HEK293 (cell line): ENCODE results near the gene APRT.
A peak's percentile ranks its signal among the peaks of the same experiment; 100 is the strongest.

Source experiments
- CTCF ChIA-PET: fragments of 350-600 bp; formaldehyde crosslinking; extraction: SDS; loops from one replicate; lab custom pipeline; 2021; ENCODE audit warnings: antibody characterized with exemption; lab: Yijun Ruan, JAX
- POLR2A ChIA-PET: fragments of 300-600 bp; formaldehyde crosslinking; extraction: SDS; loops from one replicate; lab custom pipeline; 2020; ENCODE audit warnings: antibody characterized with exemption, inconsistent platforms; lab: Yijun Ruan, JAX
- H3K27ac ChIP-seq: fragments of 200-500 bp; sonication (Bioruptor generic); 2 replicates; pipeline ENCODE4 v1.5.1; 2014; ENCODE audit warnings: low read depth, low read length, control low read depth, inconsistent platforms; ENCODE audit errors: extremely low read depth
- H3K36me3 ChIP-seq, 2 experiments: fragments of 200-500 bp in 1 of 2; sonication (Bioruptor generic) in 1 of 2; 1 replicate in 1 of 2; 2 replicates in 1 of 2; pipeline ENCODE4 v1.5.1; 2014 to 2017; ENCODE audit warnings: inconsistent platforms in 2 of 2, low read length in 2 of 2; ENCODE audit not compliant: control insufficient read depth in 2 of 2, insufficient read depth in 1 of 2
- H3K4me1 ChIP-seq: fragments of 200-500 bp; sonication (Bioruptor generic); 2 replicates; pipeline ENCODE4 v1.5.1; 2014; ENCODE audit warnings: mild to moderate bottlenecking, low read length, inconsistent platforms; ENCODE audit not compliant: control insufficient read depth, insufficient read depth
- H3K4me3 ChIP-seq: 2 replicates; pipeline ENCODE4 v1.5.1; 2011; ENCODE audit warnings: low read depth, mild to moderate bottlenecking, control low read depth, low read length, moderate library complexity
- H3K9me3 ChIP-seq: fragments of 200-500 bp; sonication (Bioruptor generic); 2 replicates; pipeline ENCODE4 v1.5.1; 2014; ENCODE audit warnings: low read depth, low read length, inconsistent platforms; ENCODE audit not compliant: control insufficient read depth, insufficient read depth
- GLI2 ChIP-seq: fragments of 450-650 bp; formaldehyde crosslinking; IDR thresholded peaks from 2 replicates; pipeline ENCODE4; 2017; ENCODE audit warnings: missing biosample characterization, missing genetic modification characterization, low read depth, borderline replicate concordance
- HOXC10 ChIP-seq: sonication (generic); formaldehyde crosslinking; IDR thresholded peaks from 2 replicates; pipeline ENCODE4 v1.8.1; 2023; ENCODE audit warnings: mild to moderate bottlenecking, missing genetic modification reagents
- IKZF3 ChIP-seq: fragments of 450-650 bp; IDR thresholded peaks from 2 replicates; pipeline ENCODE4 v1.5.0; 2018; ENCODE audit warnings: missing biosample characterization, mild to moderate bottlenecking, missing genetic modification characterization, moderate library complexity
- MZF1 ChIP-seq: fragments of 450-650 bp; formaldehyde crosslinking; IDR thresholded peaks from 2 replicates; pipeline ENCODE4 v1.5.1; 2017; ENCODE audit warnings: missing biosample characterization, missing genetic modification characterization, borderline replicate concordance
- PRDM1 ChIP-seq: fragments of 450-650 bp; formaldehyde crosslinking; IDR thresholded peaks from 2 replicates; pipeline ENCODE4; 2016; ENCODE audit warnings: missing biosample characterization, missing genetic modification characterization
- SCRT2 ChIP-seq: fragments of 450-650 bp; formaldehyde crosslinking; IDR thresholded peaks from 2 replicates; pipeline ENCODE4 v1.5.1; 2016; ENCODE audit warnings: missing biosample characterization, missing genetic modification characterization
- SP2 ChIP-seq: fragments of 450-650 bp; formaldehyde crosslinking; IDR thresholded peaks from 2 replicates; pipeline ENCODE4 v1.5.1; 2016; ENCODE audit warnings: missing biosample characterization, missing genetic modification characterization
- SP3 ChIP-seq: fragments of 450-650 bp; formaldehyde crosslinking; IDR thresholded peaks from 2 replicates; pipeline ENCODE4 v1.5.1; 2016; ENCODE audit warnings: missing biosample characterization, missing genetic modification characterization
- ZBTB20 ChIP-seq: fragments of 450-650 bp; formaldehyde crosslinking; IDR thresholded peaks from 2 replicates; pipeline ENCODE4 v1.5.1; 2016; ENCODE audit warnings: missing biosample characterization, missing genetic modification characterization
- ZBTB26 ChIP-seq: fragments of 450-650 bp; formaldehyde crosslinking; optimal IDR thresholded peaks from 2 replicates; pipeline ENCODE3; 2016; ENCODE audit warnings: missing biosample characterization, mild to moderate bottlenecking, missing genetic modification characterization
- ZBTB6 ChIP-seq: fragments of 450-650 bp; formaldehyde crosslinking; IDR thresholded peaks from 2 replicates; pipeline ENCODE4 v1.5.1; 2017; ENCODE audit warnings: missing biosample characterization, missing genetic modification characterization
- ZBTB8A ChIP-seq: fragments of 450-650 bp; formaldehyde crosslinking; IDR thresholded peaks from 2 replicates; pipeline ENCODE4 v1.5.1; 2016; ENCODE audit warnings: missing biosample characterization, missing genetic modification characterization
- ZNF112 ChIP-seq: fragments of 450-650 bp; formaldehyde crosslinking; IDR thresholded peaks from 2 replicates; pipeline ENCODE4 v1.5.0; 2017; ENCODE audit warnings: missing biosample characterization, missing genetic modification characterization
- ZNF121 ChIP-seq: fragments of 450-650 bp; formaldehyde crosslinking; IDR thresholded peaks from 2 replicates; pipeline ENCODE4 v1.5.1; 2016; ENCODE audit warnings: missing biosample characterization, missing genetic modification characterization
- ZNF174 ChIP-seq: fragments of 450-650 bp; formaldehyde crosslinking; IDR thresholded peaks from 2 replicates; pipeline ENCODE4 v1.5.0; 2017; ENCODE audit warnings: missing biosample characterization, mild to moderate bottlenecking, missing genetic modification characterization
- ZNF23 ChIP-seq: fragments of 450-650 bp; formaldehyde crosslinking; IDR thresholded peaks from 2 replicates; pipeline ENCODE4 v1.5.1; 2016; ENCODE audit warnings: missing biosample characterization, missing genetic modification characterization, borderline replicate concordance
- ZNF266 ChIP-seq: fragments of 450-650 bp; formaldehyde crosslinking; IDR thresholded peaks from 2 replicates; pipeline ENCODE4 v1.5.1; 2016; ENCODE audit warnings: missing biosample characterization, missing genetic modification characterization, low read depth
- ZNF324 ChIP-seq: fragments of 450-650 bp; formaldehyde crosslinking; IDR thresholded peaks from 2 replicates; pipeline ENCODE4 v1.5.1; 2016; ENCODE audit warnings: missing biosample characterization, missing genetic modification characterization
- ZNF354C ChIP-seq: fragments of 450-650 bp; formaldehyde crosslinking; IDR thresholded peaks from 2 replicates; pipeline ENCODE4 v1.5.1; 2016; ENCODE audit warnings: missing biosample characterization, missing genetic modification characterization, low read depth, borderline replicate concordance
- ZNF366 ChIP-seq: fragments of 450-650 bp; formaldehyde crosslinking; conservative IDR thresholded peaks from 2 replicates; pipeline ENCODE4 v1.5.1; 2016; ENCODE audit warnings: missing biosample characterization, missing genetic modification characterization
- ZNF394 ChIP-seq: fragments of 450-650 bp; formaldehyde crosslinking; IDR thresholded peaks from 2 replicates; pipeline ENCODE4 v1.5.1; 2016; ENCODE audit warnings: missing biosample characterization, missing genetic modification characterization, mild to moderate bottlenecking, moderate library complexity, borderline replicate concordance
- ZNF404 ChIP-seq: fragments of 450-650 bp; formaldehyde crosslinking; IDR thresholded peaks from 2 replicates; pipeline ENCODE4 v1.5.1; 2017; ENCODE audit warnings: missing biosample characterization, missing genetic modification characterization
- ZNF423 ChIP-seq: fragments of 450-650 bp; formaldehyde crosslinking; IDR thresholded peaks from 2 replicates; pipeline ENCODE4 v1.5.1; 2016; ENCODE audit warnings: missing biosample characterization, missing genetic modification characterization
- ZNF473 ChIP-seq: fragments of 450-650 bp; formaldehyde crosslinking; IDR thresholded peaks from 2 replicates; pipeline ENCODE4 v1.5.1; 2017; ENCODE audit warnings: missing biosample characterization, missing genetic modification characterization
- ZNF549 ChIP-seq: fragments of 450-650 bp; IDR thresholded peaks from 2 replicates; pipeline ENCODE4 v1.5.1; 2018; ENCODE audit warnings: missing biosample characterization, missing genetic modification characterization, mild to moderate bottlenecking, inconsistent platforms, moderate library complexity
- ZNF596 ChIP-seq: fragments of 450-650 bp; IDR thresholded peaks from 2 replicates; pipeline ENCODE4 v1.5.0; 2018; ENCODE audit warnings: missing biosample characterization, mild to moderate bottlenecking, missing genetic modification characterization, moderate library complexity
- ZNF658 ChIP-seq: fragments of 450-650 bp; formaldehyde crosslinking; IDR thresholded peaks from 2 replicates; pipeline ENCODE4; 2016; ENCODE audit warnings: missing biosample characterization, missing genetic modification characterization
- ZNF701 ChIP-seq: fragments of 450-650 bp; formaldehyde crosslinking; IDR thresholded peaks from 2 replicates; pipeline ENCODE4 v1.5.1; 2016; ENCODE audit warnings: missing biosample characterization, missing genetic modification characterization
- TF ChIP-seq, protein P1 (sequence below): fragments of 450-650 bp; IDR thresholded peaks from 2 replicates; pipeline ENCODE4 v1.5.1; 2018; ENCODE audit warnings: missing biosample characterization, missing genetic modification characterization
- TF ChIP-seq, protein P2 (sequence below): fragments of 450-650 bp; formaldehyde crosslinking; IDR thresholded peaks from 2 replicates; pipeline ENCODE4 v1.5.1; 2017; ENCODE audit warnings: missing biosample characterization, missing genetic modification characterization

Gene APRT

DNA sequence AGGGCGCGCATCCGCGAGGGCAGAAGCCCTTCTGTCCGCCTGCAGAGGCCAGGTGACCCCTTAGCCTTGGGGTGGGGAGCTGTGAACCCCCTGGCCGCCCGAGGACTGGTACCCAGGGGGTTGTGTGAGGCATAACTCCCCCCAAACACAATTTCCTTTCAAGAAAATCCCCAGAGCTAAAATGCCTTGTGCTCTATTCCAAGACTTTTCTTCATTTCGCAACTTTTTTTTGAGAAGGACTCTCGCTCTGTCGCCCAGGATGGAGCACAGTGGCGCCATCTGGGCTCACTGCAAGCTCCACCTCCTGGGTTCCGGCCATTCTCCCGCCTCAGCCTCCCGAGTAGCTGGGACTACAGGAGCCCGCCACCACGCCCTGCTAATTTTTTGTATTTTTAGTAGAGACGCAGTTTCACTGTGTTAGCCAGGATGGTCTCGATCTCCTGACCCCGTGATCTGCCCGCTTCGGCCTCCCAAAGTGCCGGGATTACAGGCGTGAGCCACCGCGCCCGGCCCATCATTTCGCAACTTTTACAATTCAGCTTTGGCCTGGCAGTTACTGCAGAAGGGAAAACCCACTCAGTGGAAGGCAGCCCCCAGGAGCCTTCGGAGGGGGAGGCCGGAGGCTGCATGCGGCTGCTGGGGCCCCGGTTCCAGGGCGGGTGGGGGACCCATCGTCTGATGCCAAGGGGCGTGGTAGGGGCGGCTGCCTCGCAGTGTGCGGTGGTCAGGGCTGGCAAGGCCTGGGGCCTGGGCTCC lies 963 bp upstream of the APRT start (continued):
- TF ChIP-seq ZBTB26 (tag by site-specific recombination) (no peak), ZNF473 (no peak), PRDM1 (tag by site-specific recombination) (peak; percentile 9; the same call in 1 of the 2 replicates), SP3 (no peak), ZBTB6 (tag by site-specific recombination) (peak; percentile 70; the same call in 1 of the 2 replicates), SP2 (tag by site-specific recombination) (peak; percentile 31), ZBTB20 (tag by site-specific recombination) (peak; percentile 8; the same call in 1 of the 2 replicates)

DNA sequence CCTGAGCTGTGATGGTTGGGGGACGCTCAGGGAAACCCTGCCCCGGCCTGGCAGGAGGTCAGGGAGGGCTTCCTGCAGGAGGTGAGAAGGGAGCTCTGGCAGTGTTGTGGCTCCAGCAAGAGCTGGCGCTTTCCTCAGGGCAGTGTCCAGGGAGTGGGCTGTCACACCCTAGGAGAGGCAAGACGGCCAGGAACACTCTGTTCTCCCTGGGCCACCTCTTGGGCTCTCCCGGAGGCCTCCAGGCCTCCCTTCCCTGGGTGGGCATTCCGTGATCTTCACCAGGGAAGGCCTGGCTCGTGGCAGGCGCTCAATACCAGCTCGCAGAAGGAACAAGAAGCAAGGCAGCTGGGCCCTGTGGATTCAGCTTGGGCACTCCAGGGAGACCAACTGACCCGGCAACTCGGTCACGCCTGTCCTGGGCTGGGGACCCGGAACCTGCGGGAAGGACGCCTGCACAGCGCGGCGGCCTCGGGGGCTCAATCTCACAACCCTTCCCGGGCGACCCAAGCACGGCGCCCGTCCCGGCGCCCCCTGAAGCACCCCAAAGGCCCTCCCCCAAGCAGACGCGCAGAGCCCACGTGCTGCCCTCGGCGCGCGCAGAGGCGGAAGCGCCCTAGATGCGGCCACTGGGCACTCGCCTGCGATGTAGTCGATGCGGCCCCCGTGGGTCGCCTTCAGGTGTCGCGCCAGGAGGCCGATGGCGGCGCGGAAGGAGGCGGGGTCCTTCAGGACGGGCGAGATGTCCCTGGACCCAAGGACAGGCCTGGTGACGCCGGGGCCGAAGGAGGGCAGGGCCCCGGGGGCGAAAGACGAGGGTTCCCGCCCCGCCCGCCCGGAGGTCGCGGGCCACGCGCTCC lies 588 bp downstream of the APRT start:
- ChIA-PET POLR2A (interaction anchor here (0.6 to 5.2 kb wide), 14 partner anchors 11 to 360 kb away, joined by 3 to 33 read pairs (median 5); partner anchors contain the start of genes CDH15, GALNS and TRAPPC2L), CTCF (interaction anchor here (0.8 to 3.3 kb wide), 3 partner anchors 46 to 74 kb away, joined by 3 to 25 read pairs (median 8); no protein-coding TSS in a partner anchor)
- peaks cover 3% of the 10 kb centered on the region; the same call in 1 of the 2 replicates for H3K4me1 ChIP-seq
- peaks cover 0 to 50% of the 10 kb centered on the region in 2 experiments; a peak in 1 of 3 replicates for H3K36me3 ChIP-seq
- H3K27ac ChIP-seq = peak overlapping the region; percentile 87
- H3K4me3 ChIP-seq = peak overlapping the region; percentile 66
- H3K9me3 ChIP-seq = no peaks in the 10 kb centered on the region
- TF ChIP-seq ZNF112 (tag by site-specific recombination) = no peak
- peak; percentile 91 for TF ChIP-seq ZBTB8A (tag by site-specific recombination)
- TF ChIP-seq ZNF394 (tag by site-specific recombination) = 0 out of 2 replicates have a peak, but pooled peaks have one; percentile 10
- TF ChIP-seq ZNF404 (tag by site-specific recombination) = no peak
- no peak for TF ChIP-seq MZF1 (tag by site-specific recombination)
- TF ChIP-seq GLI2 (tag by site-specific recombination) = no peak
- TF ChIP-seq ZNF266 (tag by site-specific recombination) = no peak
- TF ChIP-seq ZNF324 (tag by site-specific recombination) = 0 out of 2 replicates have a peak, but pooled peaks have one; percentile 40
- no peak for TF ChIP-seq ZNF596 (tag by site-specific recombination)
- TF ChIP-seq ZNF354C = no peak
- no peak for TF ChIP-seq ZNF701
- TF ChIP-seq ZNF174 (tag by site-specific recombination) = no peak
- 0 out of 2 replicates have a peak, but pooled peaks have one; percentile 33 for TF ChIP-seq HOXC10 (CRISPR knock-in tag)
- TF ChIP-seq ZNF121 (tag by site-specific recombination) = no peak
- TF ChIP-seq SCRT2 (tag by site-specific recombination) = no peak
- TF ChIP-seq ZNF549 (tag by site-specific recombination) = no peak
- peak; percentile 5; the same call in 1 of the 2 replicates for TF ChIP-seq ZNF23 (tag by site-specific recombination)
- TF ChIP-seq, protein P1, sequence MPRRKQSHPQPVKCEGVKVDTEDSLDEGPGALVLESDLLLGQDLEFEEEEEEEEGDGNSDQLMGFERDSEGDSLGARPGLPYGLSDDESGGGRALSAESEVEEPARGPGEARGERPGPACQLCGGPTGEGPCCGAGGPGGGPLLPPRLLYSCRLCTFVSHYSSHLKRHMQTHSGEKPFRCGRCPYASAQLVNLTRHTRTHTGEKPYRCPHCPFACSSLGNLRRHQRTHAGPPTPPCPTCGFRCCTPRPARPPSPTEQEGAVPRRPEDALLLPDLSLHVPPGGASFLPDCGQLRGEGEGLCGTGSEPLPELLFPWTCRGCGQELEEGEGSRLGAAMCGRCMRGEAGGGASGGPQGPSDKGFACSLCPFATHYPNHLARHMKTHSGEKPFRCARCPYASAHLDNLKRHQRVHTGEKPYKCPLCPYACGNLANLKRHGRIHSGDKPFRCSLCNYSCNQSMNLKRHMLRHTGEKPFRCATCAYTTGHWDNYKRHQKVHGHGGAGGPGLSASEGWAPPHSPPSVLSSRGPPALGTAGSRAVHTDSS (tag by site-specific recombination) = no peak
- no peak for TF ChIP-seq ZNF658 (tag by site-specific recombination)
- TF ChIP-seq IKZF3 (tag by site-specific recombination) = peak; percentile 78
- no peak for TF ChIP-seq ZNF423 (tag by site-specific recombination)
- TF ChIP-seq, protein P2, sequence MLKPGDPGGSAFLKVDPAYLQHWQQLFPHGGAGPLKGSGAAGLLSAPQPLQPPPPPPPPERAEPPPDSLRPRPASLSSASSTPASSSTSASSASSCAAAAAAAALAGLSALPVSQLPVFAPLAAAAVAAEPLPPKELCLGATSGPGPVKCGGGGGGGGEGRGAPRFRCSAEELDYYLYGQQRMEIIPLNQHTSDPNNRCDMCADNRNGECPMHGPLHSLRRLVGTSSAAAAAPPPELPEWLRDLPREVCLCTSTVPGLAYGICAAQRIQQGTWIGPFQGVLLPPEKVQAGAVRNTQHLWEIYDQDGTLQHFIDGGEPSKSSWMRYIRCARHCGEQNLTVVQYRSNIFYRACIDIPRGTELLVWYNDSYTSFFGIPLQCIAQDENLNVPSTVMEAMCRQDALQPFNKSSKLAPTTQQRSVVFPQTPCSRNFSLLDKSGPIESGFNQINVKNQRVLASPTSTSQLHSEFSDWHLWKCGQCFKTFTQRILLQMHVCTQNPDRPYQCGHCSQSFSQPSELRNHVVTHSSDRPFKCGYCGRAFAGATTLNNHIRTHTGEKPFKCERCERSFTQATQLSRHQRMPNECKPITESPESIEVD (tag by site-specific recombination) = no peak
- TF ChIP-seq ZNF366 = no peak
